GM18520 (cell line): Measurements from ENCODE around the gene METTL9.
A peak's percentile ranks its signal among the peaks of the same experiment; 100 is the strongest.
"Not testable (repeated sequence)": the region's sequence is repeated elsewhere in the genome, so short reads cannot be mapped to it uniquely, and the experiment has no call there.

Experiments
- ATAC-seq: cut with Tn5 transposase; IDR thresholded peaks from one replicate; pipeline ENCODE4 v1.9.1; 2021; ENCODE audit not compliant: unreplicated experiment

Gene METTL9

GRCh38 chr16:21656795-21657768, 57.7 kb downstream of the METTL9 start:
- peak; percentile 37 for ATAC-seq

- no peak for ATAC-seq
Measured at GRCh38 chr16:21659124-21659523, 59.7 kb downstream of the METTL9 start.

GRCh38 chr16:21663889-21664647, 64.7 kb downstream of the METTL9 start, which contains the start of gene OTOA:
OTOA (plus strand) TSS chr16:21663968; CDS start chr16:21678515, 14,547 bp downstream.
- no peak for ATAC-seq

- ATAC-seq: no peak
Measured at GRCh38 chr16:21664801-21665492, 65.6 kb downstream of the METTL9 start.

- ATAC-seq: no peak
Measured at GRCh38 chr16:21666772-21667171, 67.4 kb downstream of the METTL9 start.

- no peak for ATAC-seq
Measured at GRCh38 chr16:21667575-21667974, 68.2 kb downstream of the METTL9 start.

GRCh38 chr16:21673469-21673868, 74.1 kb downstream of the METTL9 start:
- no peak for ATAC-seq

GRCh38 chr16:21674456-21674855, 75.1 kb downstream of the METTL9 start:
- ATAC-seq: not testable (repeated sequence)

GRCh38 chr16:21680714-21681113, 81.3 kb downstream of the METTL9 start:
- not testable (repeated sequence) for ATAC-seq

GRCh38 chr16:21683184-21683583, 83.8 kb downstream of the METTL9 start:
- no peak for ATAC-seq

- no peak for ATAC-seq
Measured at GRCh38 chr16:21684199-21684598, 84.8 kb downstream of the METTL9 start.

- no peak for ATAC-seq
Measured at GRCh38 chr16:21685034-21685455, 85.7 kb downstream of the METTL9 start.

GRCh38 chr16:21689107-21689506, 89.7 kb downstream of the METTL9 start:
- no peak for ATAC-seq

- ATAC-seq: not testable (repeated sequence)
Measured at GRCh38 chr16:21690967-21691366, 91.6 kb downstream of the METTL9 start.

- ATAC-seq: no peak
Measured at GRCh38 chr16:21694609-21695008, 95.2 kb downstream of the METTL9 start.

- no peak for ATAC-seq
Measured at GRCh38 chr16:21697032-21697431, 97.7 kb downstream of the METTL9 start.

- no peak for ATAC-seq
Measured at GRCh38 chr16:21698169-21699032, 99.0 kb downstream of the METTL9 start.

GRCh38 chr16:21701271-21701670, 101.9 kb downstream of the METTL9 start:
- ATAC-seq: no peak

- ATAC-seq: no peak
Measured at GRCh38 chr16:21702276-21702675, 102.9 kb downstream of the METTL9 start.

GRCh38 chr16:21703156-21703555, 103.8 kb downstream of the METTL9 start:
- ATAC-seq: no peak
